ENCODE measurements around the gene YIF1B. TPM values are rescaled to one million over a fixed set of nuclear protein-coding genes. Genes with fewer than 3 reads are reported as not detected.

The YIF1B gene
- total and polyA plus RNA-seq, 2 donors (not counting 1 experiment from before 2014, with no cell fraction given) = 31.6 to 58.3 TPM

DNA sequence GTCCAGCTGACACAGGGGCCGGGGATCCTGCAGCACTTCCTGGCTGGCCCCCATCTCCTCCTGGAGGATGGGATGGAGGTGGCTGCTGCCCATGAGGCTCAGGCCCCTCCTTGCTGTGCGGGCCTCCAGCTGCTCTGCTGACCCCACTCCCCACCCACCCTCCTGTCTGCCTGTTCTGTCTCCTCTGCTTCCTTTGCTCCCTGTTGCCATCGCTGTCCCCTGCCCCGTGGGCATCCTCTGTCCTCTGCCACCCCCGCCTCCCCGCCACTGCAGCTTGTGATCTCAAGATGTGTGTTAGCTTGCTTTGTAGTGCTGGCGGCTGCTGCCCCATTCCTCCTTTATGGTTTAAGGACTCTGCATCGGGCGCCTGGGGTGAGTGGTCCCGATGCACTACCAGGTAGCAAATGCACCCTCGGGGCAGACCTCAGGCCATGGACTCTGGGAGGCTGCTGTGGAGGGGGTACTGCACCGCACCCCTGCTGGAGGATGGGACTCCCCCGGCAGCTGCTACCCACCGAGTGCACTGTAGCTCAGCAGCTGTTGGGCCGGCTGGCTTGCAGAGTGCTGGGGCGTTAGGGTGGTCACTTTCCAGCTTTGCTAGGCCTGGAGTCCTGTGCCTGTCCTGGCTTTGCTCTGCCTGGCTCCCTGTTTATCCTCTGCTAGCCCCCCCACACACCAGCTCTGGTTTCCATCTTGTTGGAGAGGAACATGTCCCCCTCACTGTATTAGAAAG lies 27.5 kb downstream of the YIF1B start:
- Mint-ChIP-seq H3K27ac (no peak overlapping the region), H3K9me3 (ENCODE audit: insufficient read depth) (no peaks in the 10 kb centered on the region), H3K4me1 (peaks cover 17% of the 10 kb centered on the region), H3K27me3 (no peaks in the 10 kb centered on the region), H3K4me3 (no peak overlapping the region)
- POLR2A ChIA-PET = no interaction called here
- CTCF ChIA-PET = interaction anchor here (1.0 kb wide), 1 partner anchor 9 kb away, joined by 4 read pairs; no protein-coding TSS in a partner anchor
- no peak overlapping the region for H3K4me3 ChIP-seq (ENCODE audit: control extremely low read depth in 1 of 5, extremely low read depth in 1 of 5, insufficient read depth in 1 of 5, low read depth in 2 of 5, low read length in 4 of 5)
- H3K9ac ChIP-seq (ENCODE audit: low read length) = no peak overlapping the region
- peaks cover 3% of the 10 kb centered on the region for H3K79me2 ChIP-seq (ENCODE audit: control insufficient read depth, insufficient read depth, low read length)
- peaks cover 4 to 34% of the 10 kb centered on the region in 2 experiments for H3K36me3 ChIP-seq (replicated peaks in 1 of 2; ENCODE audit: control extremely low read depth in 1 of 2, control insufficient read depth in 1 of 2, extremely low read depth in 1 of 2, insufficient read depth in 2 of 2, low read length in 1 of 2)
- no peak overlapping the region for H2AFZ ChIP-seq (ENCODE audit: insufficient read depth, low read depth, low read length, poor library complexity, severe bottlenecking)
- WGBS (ENCODE audit: insufficient coverage) = 96% methylated on average over 15 of the region's 16 CpGs
- TF ChIP-seq, protein P1, sequence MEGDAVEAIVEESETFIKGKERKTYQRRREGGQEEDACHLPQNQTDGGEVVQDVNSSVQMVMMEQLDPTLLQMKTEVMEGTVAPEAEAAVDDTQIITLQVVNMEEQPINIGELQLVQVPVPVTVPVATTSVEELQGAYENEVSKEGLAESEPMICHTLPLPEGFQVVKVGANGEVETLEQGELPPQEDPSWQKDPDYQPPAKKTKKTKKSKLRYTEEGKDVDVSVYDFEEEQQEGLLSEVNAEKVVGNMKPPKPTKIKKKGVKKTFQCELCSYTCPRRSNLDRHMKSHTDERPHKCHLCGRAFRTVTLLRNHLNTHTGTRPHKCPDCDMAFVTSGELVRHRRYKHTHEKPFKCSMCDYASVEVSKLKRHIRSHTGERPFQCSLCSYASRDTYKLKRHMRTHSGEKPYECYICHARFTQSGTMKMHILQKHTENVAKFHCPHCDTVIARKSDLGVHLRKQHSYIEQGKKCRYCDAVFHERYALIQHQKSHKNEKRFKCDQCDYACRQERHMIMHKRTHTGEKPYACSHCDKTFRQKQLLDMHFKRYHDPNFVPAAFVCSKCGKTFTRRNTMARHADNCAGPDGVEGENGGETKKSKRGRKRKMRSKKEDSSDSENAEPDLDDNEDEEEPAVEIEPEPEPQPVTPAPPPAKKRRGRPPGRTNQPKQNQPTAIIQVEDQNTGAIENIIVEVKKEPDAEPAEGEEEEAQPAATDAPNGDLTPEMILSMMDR (IDR thresholded peaks at IDR 0.05) = no peak
- no peak for TF ChIP-seq EZH2 (IDR thresholded peaks at IDR 0.05; ENCODE audit: borderline replicate concordance, insufficient read depth, low read depth, low read length, poor library complexity, severe bottlenecking)
- intact Hi-C loops (cut with micrococcal nuclease) = no loop called here
- H3K27me3 ChIP-seq (replicated peaks in 1 of 4; ENCODE audit: control extremely low read depth in 1 of 4, control insufficient read depth in 3 of 4, insufficient read depth in 4 of 4, low read length in 3 of 4) = no peaks in the 10 kb centered on the region
- no peaks in the 10 kb centered on the region for H4K20me1 ChIP-seq (ENCODE audit: control insufficient read depth, insufficient read depth, low read length, poor library complexity, severe bottlenecking)
- peaks cover 10 to 15% of the 10 kb centered on the region in 2 donors for H3K4me1 ChIP-seq (ENCODE audit: control insufficient read depth in 2 of 2, insufficient read depth in 2 of 2, low read length in 2 of 2)
- no peak for ATAC-seq (ENCODE audit: low read depth)
- no peak overlapping the region for H3K4me2 ChIP-seq (replicated peaks; ENCODE audit: low read depth, low read length, poor library complexity, severe bottlenecking)
- H3K27ac ChIP-seq (ENCODE audit: low read length in 2 of 2) = no peak overlapping the region
- no peak for DNase-seq
- H3K9me3 ChIP-seq (ENCODE audit: control extremely low read depth in 1 of 3, control insufficient read depth in 2 of 3, insufficient read depth in 1 of 3, low read length in 2 of 3) = no peaks in the 10 kb centered on the region

DNA sequence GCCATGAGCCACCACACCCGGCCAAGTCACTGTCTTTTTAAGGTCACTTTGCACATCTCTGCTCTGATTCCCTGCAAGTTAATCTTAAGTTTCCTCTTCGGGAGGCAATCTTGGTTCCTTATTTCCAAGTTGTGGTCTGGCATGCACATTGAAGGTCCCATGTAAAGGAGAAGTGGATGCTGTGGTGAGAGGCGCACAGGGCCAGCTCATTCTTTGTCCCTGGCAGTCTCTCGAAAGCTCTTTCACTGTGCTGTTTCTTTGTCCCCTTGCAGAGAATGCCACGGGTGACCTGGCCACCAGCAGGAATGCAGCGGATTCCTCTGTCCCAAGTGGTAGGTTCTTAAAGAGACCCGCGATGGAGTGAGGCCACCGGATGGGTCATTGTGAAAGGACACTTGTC lies 28.1 kb downstream of the YIF1B start:
- peaks cover 1% of the 10 kb centered on the region for H4K20me1 ChIP-seq (ENCODE audit: control insufficient read depth, insufficient read depth, low read length, poor library complexity, severe bottlenecking)
- Mint-ChIP-seq H3K4me1 (peaks cover 18% of the 10 kb centered on the region), H3K27me3 (no peaks in the 10 kb centered on the region), H3K9me3 (ENCODE audit: insufficient read depth) (no peaks in the 10 kb centered on the region), H3K4me3 (no peak overlapping the region), H3K27ac (no peak overlapping the region)
- no peaks in the 10 kb centered on the region for H3K27me3 ChIP-seq (replicated peaks in 1 of 4; ENCODE audit: control extremely low read depth in 1 of 4, control insufficient read depth in 3 of 4, insufficient read depth in 4 of 4, low read length in 3 of 4)
- intact Hi-C loops (cut with micrococcal nuclease) = no loop called here
- H3K9ac ChIP-seq (ENCODE audit: low read length) = no peak overlapping the region
- POLR2A ChIA-PET = no interaction called here
- no peak for DNase-seq
- ATAC-seq (ENCODE audit: low read depth) = no peak
- peaks cover 10 to 15% of the 10 kb centered on the region in 2 donors for H3K4me1 ChIP-seq (ENCODE audit: control insufficient read depth in 2 of 2, insufficient read depth in 2 of 2, low read length in 2 of 2)
- TF ChIP-seq, protein P1 (IDR thresholded peaks at IDR 0.05) = no peak
- no peak for TF ChIP-seq EZH2 (IDR thresholded peaks at IDR 0.05; ENCODE audit: borderline replicate concordance, insufficient read depth, low read depth, low read length, poor library complexity, severe bottlenecking)
- peaks cover 3% of the 10 kb centered on the region for H3K79me2 ChIP-seq (ENCODE audit: control insufficient read depth, insufficient read depth, low read length)
- H3K4me3 ChIP-seq (ENCODE audit: control extremely low read depth in 1 of 5, extremely low read depth in 1 of 5, insufficient read depth in 1 of 5, low read depth in 2 of 5, low read length in 4 of 5) = no peak overlapping the region
- WGBS (ENCODE audit: insufficient coverage) = 74% methylated on average over 9 of the region's 9 CpGs
- no peak overlapping the region for H2AFZ ChIP-seq (ENCODE audit: insufficient read depth, low read depth, low read length, poor library complexity, severe bottlenecking)
- no peak overlapping the region for H3K4me2 ChIP-seq (replicated peaks; ENCODE audit: low read depth, low read length, poor library complexity, severe bottlenecking)
- CTCF ChIA-PET = interaction anchor here (1.0 kb wide), 1 partner anchor 10 kb away, joined by 4 read pairs; no protein-coding TSS in a partner anchor
- no peaks in the 10 kb centered on the region for H3K9me3 ChIP-seq (ENCODE audit: control extremely low read depth in 1 of 3, control insufficient read depth in 2 of 3, insufficient read depth in 1 of 3, low read length in 2 of 3)
- H3K36me3 ChIP-seq (replicated peaks in 1 of 2; ENCODE audit: control extremely low read depth in 1 of 2, control insufficient read depth in 1 of 2, extremely low read depth in 1 of 2, insufficient read depth in 2 of 2, low read length in 1 of 2) = peaks cover 4 to 31% of the 10 kb centered on the region in 2 experiments
- no peak overlapping the region for H3K27ac ChIP-seq (ENCODE audit: low read length in 2 of 2)

Measured in B cell (primary cell).